Small intestine (tissue), 7 donors: ENCODE measurements around the gene TYW1B. TPM values are rescaled to one million over a fixed set of nuclear protein-coding genes. Genes with fewer than 3 reads are reported as not detected.
"Not testable (repeated sequence)": the region's sequence is repeated elsewhere in the genome, so short reads cannot be mapped to it uniquely, and the experiment has no call there.

Experiments used
- DNase-seq, 2 donors: peaks; one replicate each; pipeline versions ENCODE4 v3.0.0 to v3.0.0-alpha.2; 2013
- FAIRE-seq: peaks from 2 replicates; lab custom pipeline; 2012; peaks lifted over from hg19 to GRCh38; lab: Jason Lieb, UNC
- H3K27ac ChIP-seq, 3 donors: one replicate each; pipeline ENCODE4 v1.5.1; 2013; ENCODE audit warnings: low read length in 2 of 3, mild to moderate bottlenecking in 2 of 3, control low read depth in 1 of 3, inconsistent platforms in 1 of 3, low read depth in 1 of 3, moderate library complexity in 1 of 3
- H3K27me3 ChIP-seq, 3 donors: one replicate each; pipeline ENCODE4 v1.6.1; 2013; ENCODE audit warnings: low read length in 3 of 3, inconsistent platforms in 1 of 3; ENCODE audit not compliant: control insufficient read depth in 3 of 3, insufficient read depth in 3 of 3
- H3K36me3 ChIP-seq, 3 donors: one replicate each; pipeline ENCODE4 v1.6.1; 2013; ENCODE audit warnings: low read length in 3 of 3, inconsistent platforms in 1 of 3, low read depth in 1 of 3, mild to moderate bottlenecking in 1 of 3, moderate library complexity in 1 of 3; ENCODE audit not compliant: control insufficient read depth in 3 of 3, insufficient read depth in 2 of 3
- H3K4me1 ChIP-seq, 3 donors: one replicate each; pipeline ENCODE4 v1.6.1; 2013; ENCODE audit warnings: low read length in 2 of 3, inconsistent platforms in 1 of 3, low read depth in 1 of 3, mild to moderate bottlenecking in 1 of 3, moderate library complexity in 1 of 3; ENCODE audit not compliant: control insufficient read depth in 3 of 3, insufficient read depth in 2 of 3
- H3K4me3 ChIP-seq, 3 donors: one replicate each; pipeline ENCODE4 v1.5.1; 2013; ENCODE audit warnings: low read length in 3 of 3, control low read depth in 1 of 3, inconsistent platforms in 1 of 3, low read depth in 1 of 3, mild to moderate bottlenecking in 1 of 3, moderate library complexity in 1 of 3
- H3K9me3 ChIP-seq, 2 donors: one replicate each; pipeline ENCODE4 v1.6.1; 2013; ENCODE audit warnings: low read depth in 1 of 2, low read length in 1 of 2; ENCODE audit not compliant: control insufficient read depth in 2 of 2, insufficient read depth in 1 of 2
- WGBS, 3 donors: extraction: QIAGEN DNeasy Blood & Tissue Kit; methylation state at CpG; one replicate each; pipeline ENCODE4 v1.1.7; 2013; 5-methylcytosine and 5-hydroxymethylcytosine counted together
- polyA plus RNA-seq, 4 donors: library from polyadenylated mRNA; stranded (reverse) in 3 of 4; unstranded in 1 of 4; fragments of 200-250 nt in 3 of 4; fragments of 120-200 nt in 1 of 4; gene quantifications; one replicate each; pipeline versions ENCODE4 v1.2.1 to v1.2.3, GENCODE V29; 2013
- donor health status: healthy with polysubstance abuse.
- donor health status: control.
- donor health status: control.
- donor health status: Bipolar disorder and iron deficiency.
- donor health status: healthy.

The TYW1B gene
- polyA plus RNA-seq, 4 donors: 1.1 to 3.9 (median 2.0) TPM

DNA sequence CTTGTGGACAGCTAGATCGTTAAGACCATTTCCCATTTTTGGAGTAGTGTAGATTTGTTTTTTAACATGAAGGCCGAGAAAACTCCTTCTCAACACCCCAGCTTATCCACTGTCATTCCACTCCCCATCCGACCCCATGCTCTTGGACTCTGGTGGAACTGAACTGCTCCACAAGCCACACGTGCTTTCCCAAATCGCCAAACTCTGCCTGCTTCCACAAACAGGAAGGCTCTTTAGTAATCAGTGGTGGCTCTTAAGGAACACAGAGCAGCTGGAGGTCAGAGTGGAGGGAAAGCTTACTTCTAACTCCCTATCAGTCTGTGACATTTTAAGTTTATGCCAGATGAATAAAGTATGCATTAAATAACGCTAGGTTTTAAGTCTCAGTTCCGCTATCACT, 159.6 kb downstream of the TYW1B start:
- FAIRE-seq: not testable (repeated sequence)

GRCh38 chr7:72667049-72667448, 161.0 kb downstream of the TYW1B start:
- not testable (repeated sequence) for H3K27me3 ChIP-seq, H3K27ac ChIP-seq, H3K36me3 ChIP-seq, DNase-seq, FAIRE-seq, H3K4me3 ChIP-seq, H3K4me1 ChIP-seq, H3K9me3 ChIP-seq
- 63 to 70% (median 63%) methylated on average over 3 of the region's 3 CpGs for WGBS, 3 donors

More for the DNA sequence above, 159.6 kb downstream of the TYW1B start:
- not testable (repeated sequence) for DNase-seq, H3K4me3 ChIP-seq, H3K4me1 ChIP-seq, H3K36me3 ChIP-seq, H3K9me3 ChIP-seq, H3K27me3 ChIP-seq
- peak overlapping the region in 1 of 3 donors; percentile 24 for H3K27ac ChIP-seq
- 55 to 86% (median 71%) methylated on average over 7 of the region's 7 CpGs for WGBS, 3 donors

GRCh38 chr7:72648574-72648973, 179.4 kb downstream of the TYW1B start:
- H3K36me3 ChIP-seq, H3K9me3 ChIP-seq, H3K4me3 ChIP-seq, H3K27me3 ChIP-seq, H3K4me1 ChIP-seq, DNase-seq, FAIRE-seq, H3K27ac ChIP-seq: not testable (repeated sequence)
- WGBS, 3 donors: 79 to 95% (median 85%) methylated on average over 4 of the region's 4 CpGs

- not testable (repeated sequence) for FAIRE-seq, H3K9me3 ChIP-seq, H3K36me3 ChIP-seq, DNase-seq, H3K27ac ChIP-seq, H3K27me3 ChIP-seq, H3K4me3 ChIP-seq, H3K4me1 ChIP-seq
- 83 to 100% (median 100%) methylated on average over 1 of the region's 1 CpG for WGBS, 3 donors
Measured at GRCh38 chr7:72643708-72644107, 184.3 kb downstream of the TYW1B start.

DNA sequence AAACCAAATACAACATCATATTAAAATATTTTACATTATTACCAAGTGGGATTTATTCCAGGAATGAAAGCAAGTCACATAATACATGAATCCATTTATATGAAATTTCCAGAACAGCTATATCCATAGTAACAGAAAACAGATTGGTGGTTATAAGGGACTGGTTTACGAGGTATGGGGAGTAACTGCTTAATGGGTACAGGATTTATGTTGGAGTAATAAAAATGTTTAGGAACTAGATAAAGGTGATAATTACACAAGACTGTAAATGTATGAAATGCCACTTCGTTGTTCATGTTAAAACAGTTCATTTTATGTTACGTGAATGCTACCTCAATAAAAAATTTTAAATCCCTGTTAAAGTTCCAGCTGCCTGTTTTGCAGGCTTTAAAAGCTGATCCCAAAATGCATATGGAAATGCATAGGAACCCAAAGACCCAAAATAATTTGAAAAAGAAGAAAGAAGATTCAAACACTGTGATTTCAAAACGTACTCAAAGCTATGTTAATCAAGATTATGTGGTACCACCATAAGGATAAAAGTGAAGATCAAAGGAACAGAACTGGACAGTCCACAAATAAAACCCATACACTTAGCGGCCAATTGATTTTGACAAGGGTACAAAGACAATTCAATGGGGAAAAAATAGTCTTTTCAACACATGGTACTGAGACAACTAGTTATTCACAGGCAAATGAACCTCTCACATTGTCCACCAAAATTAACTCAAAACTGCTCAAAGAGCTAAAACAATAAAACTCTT, 186.3 kb downstream of the TYW1B start:
- 58 to 77% (median 68%) methylated on average over 5 of the region's 5 CpGs for WGBS, 3 donors
- not testable (repeated sequence) for H3K4me1 ChIP-seq, H3K27ac ChIP-seq, H3K9me3 ChIP-seq, H3K36me3 ChIP-seq, DNase-seq, H3K4me3 ChIP-seq, H3K27me3 ChIP-seq
- FAIRE-seq: peak; percentile 44

DNA sequence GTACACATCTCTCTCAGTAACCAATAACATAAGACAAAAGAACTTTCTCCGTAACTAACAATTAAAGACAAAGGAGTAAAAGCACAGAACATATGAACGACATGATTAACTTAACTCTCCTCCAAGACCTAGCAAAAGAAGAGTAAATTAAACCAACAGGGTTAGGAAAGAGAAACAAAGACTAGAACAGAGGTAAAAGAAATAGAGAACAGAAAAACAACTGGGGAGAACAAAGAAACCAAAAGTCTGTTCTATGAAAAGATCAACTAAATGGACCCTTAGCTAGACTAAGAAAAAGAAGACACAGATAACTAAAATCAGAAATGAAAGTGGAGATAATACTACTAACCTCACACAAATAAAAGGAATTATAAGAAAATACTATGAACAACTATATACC, 187.3 kb downstream of the TYW1B start:
- 79 to 96% (median 90%) methylated on average over 2 of the region's 2 CpGs for whole genome bisulfite sequencing, 3 donors

GRCh38 chr7:72635273-72635908, 192.6 kb downstream of the TYW1B start:
- 45 to 75% (median 69%) methylated on average over 8 of the region's 8 CpGs for WGBS, 3 donors
- not testable (repeated sequence) for H3K4me1 ChIP-seq, DNase-seq, H3K27me3 ChIP-seq, H3K27ac ChIP-seq, FAIRE-seq, H3K36me3 ChIP-seq, H3K4me3 ChIP-seq, H3K9me3 ChIP-seq

More for the DNA sequence above, 187.3 kb downstream of the TYW1B start:
- not testable (repeated sequence) for H3K27me3 ChIP-seq, H3K4me3 ChIP-seq, DNase-seq, H3K9me3 ChIP-seq, H3K4me1 ChIP-seq, H3K27ac ChIP-seq, H3K36me3 ChIP-seq
- FAIRE-seq: peak; percentile 68

GRCh38 chr7:72632765-72633292, 195.2 kb downstream of the TYW1B start:
- not testable (repeated sequence) for H3K9me3 ChIP-seq, FAIRE-seq, H3K4me1 ChIP-seq, H3K27me3 ChIP-seq, H3K4me3 ChIP-seq, H3K27ac ChIP-seq, H3K36me3 ChIP-seq
- DNase-seq: peak; percentile 11 to 24
- WGBS, 3 donors: 100% methylated on average over 1 of the region's 1 CpG; no CpG with 5 or more reads in 2 of the 3 donors
